GM21723 (cell line): ENCODE results near the gene LIFR.
"Not testable (repeated sequence)": the region's sequence is repeated elsewhere in the genome, so short reads cannot be mapped to it uniquely, and the experiment has no call there.

ENCODE experiments used
- ATAC-seq: cut with Tn5 transposase; IDR thresholded peaks from one replicate; pipeline ENCODE4 v1.9.1; 2021; ENCODE audit warnings: mild to moderate bottlenecking, moderate library complexity; ENCODE audit not compliant: unreplicated experiment

LIFR gene

GRCh38 chr5:38582975-38583319 lies 26.5 kb upstream of the LIFR start:
- no peak for ATAC-seq

GRCh38 chr5:38582293-38582974 lies 26.0 kb upstream of the LIFR start:
- no peak for ATAC-seq

- ATAC-seq, result no peak
These were observed 25.2 kb upstream of the LIFR start for GRCh38 chr5:38581597-38581996.

- no peak for ATAC-seq
These were observed 22.7 kb upstream of the LIFR start for GRCh38 chr5:38579105-38579504.

GRCh38 chr5:38576961-38577684 lies 20.7 kb upstream of the LIFR start:
- ATAC-seq, result no peak

- ATAC-seq, result no peak
These were observed 20.0 kb upstream of the LIFR start for GRCh38 chr5:38576442-38576841.

GRCh38 chr5:38575476-38575875 lies 19.0 kb upstream of the LIFR start:
- ATAC-seq, result no peak

- ATAC-seq, result no peak
These were observed 17.6 kb upstream of the LIFR start for GRCh38 chr5:38574009-38574408.

GRCh38 chr5:38573521-38573920 lies 17.1 kb upstream of the LIFR start:
- ATAC-seq, result no peak

GRCh38 chr5:38569180-38569579 lies 12.7 kb upstream of the LIFR start:
- ATAC-seq, result no peak

GRCh38 chr5:38567306-38567705 lies 10.9 kb upstream of the LIFR start:
- ATAC-seq, result not testable (repeated sequence)

GRCh38 chr5:38563624-38564023 lies 7.2 kb upstream of the LIFR start:
- no peak for ATAC-seq

GRCh38 chr5:38562444-38563210 lies 6.2 kb upstream of the LIFR start:
- no peak for ATAC-seq

GRCh38 chr5:38559428-38559827 lies 3.0 kb upstream of the LIFR start:
- ATAC-seq, result no peak

- no peak for ATAC-seq
These were observed 1.3 kb upstream of the LIFR start for GRCh38 chr5:38557792-38558191.

GRCh38 chr5:38557308-38557710 lies 863 bp upstream of the LIFR start:
- no peak for ATAC-seq

- peak; percentile 9 for ATAC-seq
These were observed 303 bp downstream of the LIFR start for GRCh38 chr5:38556088-38556598.

GRCh38 chr5:38555354-38556087 lies 925 bp downstream of the LIFR start:
- ATAC-seq, result no peak

GRCh38 chr5:38554861-38555260 lies 1.6 kb downstream of the LIFR start:
- no peak for ATAC-seq

GRCh38 chr5:38554403-38554802 lies 2.0 kb downstream of the LIFR start:
- no peak for ATAC-seq

GRCh38 chr5:38553001-38553521 lies 3.4 kb downstream of the LIFR start:
- ATAC-seq, result no peak
